Cardiac muscle cell (in vitro differentiated cells and primary cell): ENCODE data around the gene UROC1. TPM values are rescaled to one million over a fixed set of nuclear protein-coding genes. Genes with fewer than 3 reads are reported as not detected.

Source experiments
- DNase-seq, 2 donors: peaks; one replicate each; pipeline versions ENCODE4 v3.0.0 to v3.0.0-alpha.2; 2010 to 2017; ENCODE audit warnings: low read depth in 1 of 2, low spot score in 1 of 2
- H3K27ac ChIP-seq: fragments of 200-600 bp; sonication (generic); 2 replicates; pipeline ENCODE4 v1.5.1; 2016
- H3K27me3 ChIP-seq: fragments of 200-600 bp; sonication (generic); 2 replicates; pipeline ENCODE4 v1.6.0; 2016; ENCODE audit warnings: control low read depth
- H3K36me3 ChIP-seq: fragments of 200-600 bp; sonication (generic); 2 replicates; pipeline ENCODE4 v1.5.1; 2016; ENCODE audit warnings: control low read depth
- H3K4me1 ChIP-seq: fragments of 200-600 bp; sonication (generic); 2 replicates; pipeline ENCODE4 v1.8.1; 2017; ENCODE audit warnings: low read depth, mild to moderate bottlenecking, mixed run types
- H3K4me3 ChIP-seq: fragments of 200-600 bp; sonication (generic); 2 replicates; pipeline ENCODE4 v1.5.1; 2016; ENCODE audit warnings: mild to moderate bottlenecking
- H3K9me3 ChIP-seq: fragments of 200-600 bp; sonication (generic); 2 replicates; pipeline ENCODE4 v1.5.1; 2017; ENCODE audit warnings: low read depth, mild to moderate bottlenecking, control low read depth
- polyA plus RNA-seq: library from polyadenylated mRNA; unstranded; fragments of >200 nt; fragmentation: Nextera tagmentation; extraction: Ambion mirVana; gene quantifications from 2 replicates; pipeline ENCODE4 v1.2.1, GENCODE V29; 2016
- total RNA-seq: library from RNA; depleted of rRNA; stranded (reverse); fragments of >200 nt; gene quantifications from 2 replicates; pipeline ENCODE4 v1.2.3, GENCODE V29; 2016
- TF ChIP-seq, protein P1 (sequence below): IDR thresholded peaks from 2 replicates; pipeline ENCODE4 v1.5.1; 2012; ENCODE audit warnings: low read depth, mild to moderate bottlenecking, low read length

Gene UROC1
- total and polyA plus RNA-seq, 2 experiments from 2014 or later = not detected

DNA sequence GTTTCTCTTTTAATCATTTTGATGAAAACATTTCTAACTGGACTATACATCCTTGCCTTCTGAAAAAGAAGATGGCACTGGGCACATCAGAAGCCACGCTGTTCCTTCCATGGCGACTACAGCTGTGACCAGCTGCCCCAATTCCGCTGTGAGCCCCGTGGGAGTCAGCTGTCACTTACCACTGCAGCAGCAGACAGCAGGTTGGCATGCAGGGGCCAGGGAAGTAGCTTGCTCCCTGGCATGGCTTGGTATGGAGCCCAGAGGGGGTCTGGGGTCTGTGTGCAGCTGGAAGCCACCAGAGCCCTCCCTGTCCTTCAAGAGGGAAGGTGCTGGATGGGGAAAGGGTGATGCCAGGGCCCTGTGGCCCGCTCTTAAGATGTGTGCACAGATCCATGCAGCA lies 37.4 kb downstream of the UROC1 start:
- DNase-seq = no peak
- Histone ChIP-seq H3K27ac (no peak overlapping the region), H3K27me3 (no peaks in the 10 kb centered on the region), H3K36me3 (no peaks in the 10 kb centered on the region), H3K4me1 (no peaks in the 10 kb centered on the region), H3K9me3 (no peaks in the 10 kb centered on the region), H3K4me3 (no peak overlapping the region)
- TF ChIP-seq, protein P1, sequence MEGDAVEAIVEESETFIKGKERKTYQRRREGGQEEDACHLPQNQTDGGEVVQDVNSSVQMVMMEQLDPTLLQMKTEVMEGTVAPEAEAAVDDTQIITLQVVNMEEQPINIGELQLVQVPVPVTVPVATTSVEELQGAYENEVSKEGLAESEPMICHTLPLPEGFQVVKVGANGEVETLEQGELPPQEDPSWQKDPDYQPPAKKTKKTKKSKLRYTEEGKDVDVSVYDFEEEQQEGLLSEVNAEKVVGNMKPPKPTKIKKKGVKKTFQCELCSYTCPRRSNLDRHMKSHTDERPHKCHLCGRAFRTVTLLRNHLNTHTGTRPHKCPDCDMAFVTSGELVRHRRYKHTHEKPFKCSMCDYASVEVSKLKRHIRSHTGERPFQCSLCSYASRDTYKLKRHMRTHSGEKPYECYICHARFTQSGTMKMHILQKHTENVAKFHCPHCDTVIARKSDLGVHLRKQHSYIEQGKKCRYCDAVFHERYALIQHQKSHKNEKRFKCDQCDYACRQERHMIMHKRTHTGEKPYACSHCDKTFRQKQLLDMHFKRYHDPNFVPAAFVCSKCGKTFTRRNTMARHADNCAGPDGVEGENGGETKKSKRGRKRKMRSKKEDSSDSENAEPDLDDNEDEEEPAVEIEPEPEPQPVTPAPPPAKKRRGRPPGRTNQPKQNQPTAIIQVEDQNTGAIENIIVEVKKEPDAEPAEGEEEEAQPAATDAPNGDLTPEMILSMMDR = no peak

DNA sequence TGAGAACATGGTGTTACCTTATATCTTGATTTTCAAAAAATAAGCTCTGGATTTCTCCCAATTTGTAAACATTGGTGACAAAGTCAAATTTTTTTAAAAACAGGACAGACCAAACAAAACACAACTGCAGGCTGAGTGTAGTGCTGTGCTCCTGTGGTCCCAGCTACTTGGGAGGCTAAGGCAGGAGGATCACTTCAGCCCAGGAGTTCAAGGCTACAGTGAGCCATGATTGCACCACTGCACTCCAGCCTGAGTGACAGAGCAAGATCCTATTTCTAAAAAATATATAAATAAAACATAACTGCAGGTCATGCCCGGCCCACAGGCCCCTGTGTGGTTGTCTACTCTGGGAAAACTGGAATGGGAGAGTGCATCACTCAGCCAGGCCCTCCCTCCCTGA lies 37.9 kb downstream of the UROC1 start:
- Histone ChIP-seq H3K4me1 (no peaks in the 10 kb centered on the region), H3K27me3 (no peaks in the 10 kb centered on the region), H3K9me3 (no peaks in the 10 kb centered on the region), H3K4me3 (no peak overlapping the region), H3K27ac (no peak overlapping the region), H3K36me3 (no peaks in the 10 kb centered on the region)
- no peak for DNase-seq
- TF ChIP-seq, protein P1 = no peak

DNA sequence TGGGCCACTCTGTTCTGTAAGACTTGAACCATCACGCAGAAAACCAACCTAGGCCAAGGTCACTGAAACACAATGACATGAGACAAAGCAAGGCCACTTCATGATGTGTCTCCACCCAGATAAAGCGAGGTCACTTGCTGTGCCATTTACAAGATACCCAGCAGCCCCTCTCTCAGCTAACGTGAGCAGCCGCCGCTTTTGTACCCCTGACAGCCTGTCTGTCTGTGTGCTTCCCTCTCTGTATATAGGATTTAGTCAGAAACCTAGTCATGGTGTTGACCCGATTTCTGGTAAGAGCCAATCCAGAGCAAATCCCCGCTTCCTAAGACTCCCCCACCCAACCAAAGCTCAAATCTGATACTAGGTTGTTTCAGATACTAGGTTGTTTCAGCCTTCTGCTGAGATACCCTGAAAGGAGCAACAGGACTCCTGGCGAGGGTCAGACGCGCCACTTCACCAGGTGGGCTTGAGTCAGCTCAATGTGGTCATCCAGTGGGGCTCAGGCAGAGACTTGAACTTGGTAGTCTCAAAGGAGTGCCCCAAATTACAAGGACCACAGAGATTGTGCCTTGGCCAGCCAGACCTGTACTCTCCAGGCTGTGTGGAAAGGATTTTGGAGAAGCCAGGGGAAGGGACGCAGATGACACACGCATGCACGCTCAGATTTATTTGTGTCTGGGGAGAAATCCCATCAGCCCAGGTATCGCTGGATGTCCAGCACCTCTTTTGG lies 38.8 kb downstream of the UROC1 start:
- no peak overlapping the region for H3K27ac ChIP-seq
- DNase-seq = no peak
- H3K36me3 ChIP-seq = no peaks in the 10 kb centered on the region
- H3K4me3 ChIP-seq = no peak overlapping the region
- TF ChIP-seq, protein P1 = no peak
- peaks cover 6% of the 10 kb centered on the region for H3K4me1 ChIP-seq
- H3K9me3 ChIP-seq = no peaks in the 10 kb centered on the region
- H3K27me3 ChIP-seq = no peaks in the 10 kb centered on the region

DNA sequence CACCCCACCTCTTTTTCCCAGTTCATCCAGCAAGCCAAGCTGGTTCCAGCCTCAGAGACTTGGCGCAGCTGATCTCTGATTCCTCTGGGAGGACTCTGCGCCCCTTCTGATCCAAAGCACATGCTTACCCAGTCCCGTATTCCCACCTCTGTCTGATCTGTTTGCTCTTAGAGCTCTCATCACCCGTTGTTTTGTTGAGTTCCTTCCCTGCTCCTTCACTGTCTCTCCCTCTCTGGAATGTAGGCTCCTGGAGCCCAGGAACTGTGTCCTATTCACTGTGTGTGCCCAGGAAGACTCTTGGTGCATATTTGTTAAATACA lies 40.6 kb downstream of the UROC1 start:
- peak; percentile 14 to 15 for DNase-seq
- H3K9me3 ChIP-seq = no peaks in the 10 kb centered on the region
- no peaks in the 10 kb centered on the region for H3K36me3 ChIP-seq
- no peaks in the 10 kb centered on the region for H3K27me3 ChIP-seq
- no peak overlapping the region for H3K27ac ChIP-seq
- TF ChIP-seq, protein P1 = no peak
- peaks cover 23% of the 10 kb centered on the region for H3K4me1 ChIP-seq
- H3K4me3 ChIP-seq = no peak overlapping the region

DNA sequence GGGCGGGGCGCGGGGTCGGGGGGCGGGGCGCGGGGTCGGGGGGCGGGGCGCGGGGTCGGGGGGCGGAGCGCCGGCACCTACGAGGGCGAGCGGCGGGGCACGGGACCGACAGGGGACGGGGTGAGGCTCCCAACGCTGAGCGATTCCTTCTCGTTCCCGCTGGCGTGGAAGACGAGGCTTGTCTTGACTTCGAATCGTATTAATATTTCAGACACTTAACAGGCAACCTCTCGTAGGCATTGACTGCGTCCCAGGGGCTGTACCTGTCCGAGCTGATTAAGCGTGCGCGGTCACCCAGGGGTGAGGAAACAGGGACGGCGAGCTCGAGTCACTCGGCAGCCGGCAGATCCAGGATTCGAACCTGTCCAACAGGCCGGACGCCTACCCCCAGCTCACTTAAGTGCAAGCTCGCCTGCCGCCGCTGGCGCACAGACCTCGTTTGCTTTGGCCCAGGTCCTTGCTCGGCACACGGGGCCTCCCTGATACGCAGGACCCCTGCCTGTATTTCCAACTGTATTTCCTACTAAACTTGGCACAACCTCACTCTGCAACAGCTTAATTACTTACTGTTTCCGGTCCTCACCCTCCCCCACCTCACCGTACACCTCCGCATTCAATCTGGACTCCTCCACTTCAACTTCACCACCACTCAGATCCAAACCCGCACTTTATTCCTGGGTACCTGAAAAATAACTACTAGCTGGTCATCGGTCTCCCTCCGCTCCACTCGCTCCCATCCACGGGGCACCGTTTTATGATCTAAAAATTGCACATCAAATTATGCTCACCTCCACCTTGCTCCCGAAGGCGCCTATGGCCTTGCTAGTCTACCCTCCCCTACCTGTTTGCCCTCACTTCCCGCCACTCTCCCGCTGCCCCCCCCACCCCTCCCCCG lies 41.2 kb downstream of the UROC1 start:
- Histone ChIP-seq H3K27ac (peak overlapping the region; percentile 71), H3K36me3 (no peaks in the 10 kb centered on the region), H3K4me3 (peak overlapping the region; percentile 34), H3K4me1 (peaks cover 27% of the 10 kb centered on the region), H3K9me3 (no peaks in the 10 kb centered on the region), H3K27me3 (no peaks in the 10 kb centered on the region)
- peak in 1 of 2 donors; percentile 56 for DNase-seq
- TF ChIP-seq, protein P1 = no peak
